Mesendoderm (in vitro differentiated cells): ENCODE measurements around the gene NSD2.

Experiments used
- DNase-seq: peaks from one replicate; pipeline ENCODE4 v3.0.0; 2013
- H2AK5ac ChIP-seq: 2 replicates; pipeline ENCODE4 v1.6.1; 2013; ENCODE audit warnings: low read length, inconsistent platforms
- H2BK120ac ChIP-seq: 2 replicates; pipeline ENCODE4 v1.6.1; 2013; ENCODE audit warnings: low read depth, mild to moderate bottlenecking, low read length, moderate library complexity, mixed read lengths
- H2BK15ac ChIP-seq: replicated peaks from 2 replicates; pipeline ENCODE4 v1.6.1; 2013; ENCODE audit warnings: low read depth, mild to moderate bottlenecking, moderate library complexity
- H2BK5ac ChIP-seq: 2 replicates; pipeline ENCODE4 v1.6.1; 2013; ENCODE audit warnings: low read length, inconsistent platforms
- H3K18ac ChIP-seq: 2 replicates; pipeline ENCODE4 v1.6.1; 2013; ENCODE audit warnings: mild to moderate bottlenecking, low read length, mixed read lengths
- H3K23ac ChIP-seq: one replicate; pipeline ENCODE4 v1.6.1; 2013; ENCODE audit warnings: low read length
- H3K27ac ChIP-seq: 2 replicates; pipeline ENCODE4 v1.5.1; 2013; ENCODE audit warnings: low read depth, mild to moderate bottlenecking, inconsistent platforms, low read length, moderate library complexity
- H3K27me3 ChIP-seq: 2 replicates; pipeline ENCODE4 v1.6.1; 2013; ENCODE audit warnings: low read length, control low read depth, mild to moderate bottlenecking, inconsistent platforms; ENCODE audit not compliant: insufficient read depth, poor library complexity
- H3K36me3 ChIP-seq: 2 replicates; pipeline ENCODE4 v1.6.1; 2013; ENCODE audit warnings: low read length, inconsistent platforms; ENCODE audit not compliant: control insufficient read depth, insufficient read depth
- H3K4ac ChIP-seq: one replicate; pipeline ENCODE4 v1.6.1; 2013; ENCODE audit warnings: low read depth, mild to moderate bottlenecking, low read length, moderate library complexity
- H3K4me1 ChIP-seq: 2 replicates; pipeline ENCODE4 v1.6.1; 2013; ENCODE audit warnings: low read depth, low read length, inconsistent platforms; ENCODE audit not compliant: control insufficient read depth
- H3K4me2 ChIP-seq: 2 replicates; pipeline ENCODE4 v1.6.1; 2013; ENCODE audit warnings: low read length
- H3K4me3 ChIP-seq: 2 replicates; pipeline ENCODE4 v1.5.1; 2013; ENCODE audit warnings: mild to moderate bottlenecking, low read length
- H3K56ac ChIP-seq: one replicate; pipeline ENCODE4 v1.6.1; 2013; ENCODE audit warnings: low read length
- H3K79me1 ChIP-seq: 2 replicates; pipeline ENCODE4 v1.6.1; 2013; ENCODE audit warnings: low read length, inconsistent platforms
- H3K79me2 ChIP-seq: 2 replicates; pipeline ENCODE4 v1.6.1; 2013; ENCODE audit warnings: mild to moderate bottlenecking, low read length; ENCODE audit not compliant: control insufficient read depth, insufficient read depth
- H3K9ac ChIP-seq: 2 replicates; pipeline ENCODE4 v1.6.1; 2013; ENCODE audit warnings: low read length, inconsistent platforms
- H4K5ac ChIP-seq: one replicate; pipeline ENCODE4 v1.6.1; 2013; ENCODE audit warnings: low read length
- H4K8ac ChIP-seq: one replicate; pipeline ENCODE4 v1.6.1; 2013; ENCODE audit warnings: low read depth, mild to moderate bottlenecking, control low read depth, low read length, moderate library complexity
- WGBS: extraction: QIAGEN DNeasy Blood & Tissue Kit; methylation state at CpG from one replicate; pipeline ENCODE4 v1.1.7; 2013; ENCODE audit warnings: low lambda C conversion rate, missing lambda C conversion rate; ENCODE audit not compliant: insufficient coverage; ENCODE audit errors: extremely low coverage; 5-methylcytosine and 5-hydroxymethylcytosine counted together

The NSD2 gene

DNA sequence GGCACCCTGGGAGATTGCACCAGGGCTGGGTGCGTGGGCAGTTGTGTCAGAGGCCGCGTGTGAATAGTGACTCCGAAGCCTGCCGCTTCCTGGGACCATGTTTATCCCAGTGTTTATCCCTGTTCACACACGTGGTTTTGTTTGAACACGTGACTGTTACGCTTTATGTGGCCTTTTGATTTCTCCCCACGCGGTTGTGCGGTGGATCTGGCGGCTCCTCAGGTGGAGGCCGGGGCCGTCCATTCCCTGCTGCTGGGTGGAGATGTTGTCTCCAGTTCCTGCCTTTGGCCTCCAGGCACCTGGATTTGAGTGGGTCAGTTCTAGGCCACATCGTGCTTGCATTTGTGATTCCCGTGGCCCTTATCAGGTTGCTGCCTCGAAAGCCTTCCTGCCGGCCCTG, 102.5 kb downstream of the NSD2 start:
- H3K23ac ChIP-seq: no peak overlapping the region
- H3K18ac ChIP-seq: no peak overlapping the region
- no peak overlapping the region for H2BK5ac ChIP-seq
- H3K9ac ChIP-seq: no peak overlapping the region
- no peak overlapping the region for H2BK15ac ChIP-seq
- no peak overlapping the region for H3K27ac ChIP-seq
- no peak overlapping the region for H3K4ac ChIP-seq
- H3K4me3 ChIP-seq: no peak overlapping the region
- DNase-seq: no peak
- no peak overlapping the region for H4K8ac ChIP-seq
- H3K4me1 ChIP-seq: no peaks in the 10 kb centered on the region
- H2AK5ac ChIP-seq: no peak overlapping the region
- H3K79me2 ChIP-seq: no peaks in the 10 kb centered on the region
- no peak overlapping the region for H3K56ac ChIP-seq
- no peak overlapping the region for H4K5ac ChIP-seq
- WGBS: no CpG with 5 or more reads among the region's 18 CpGs
- no peak overlapping the region for H2BK120ac ChIP-seq
- no peaks in the 10 kb centered on the region for H3K27me3 ChIP-seq
- peaks cover 4% of the 10 kb centered on the region for H3K79me1 ChIP-seq
- peaks cover 15% of the 10 kb centered on the region for H3K36me3 ChIP-seq
- no peak overlapping the region for H3K4me2 ChIP-seq

DNA sequence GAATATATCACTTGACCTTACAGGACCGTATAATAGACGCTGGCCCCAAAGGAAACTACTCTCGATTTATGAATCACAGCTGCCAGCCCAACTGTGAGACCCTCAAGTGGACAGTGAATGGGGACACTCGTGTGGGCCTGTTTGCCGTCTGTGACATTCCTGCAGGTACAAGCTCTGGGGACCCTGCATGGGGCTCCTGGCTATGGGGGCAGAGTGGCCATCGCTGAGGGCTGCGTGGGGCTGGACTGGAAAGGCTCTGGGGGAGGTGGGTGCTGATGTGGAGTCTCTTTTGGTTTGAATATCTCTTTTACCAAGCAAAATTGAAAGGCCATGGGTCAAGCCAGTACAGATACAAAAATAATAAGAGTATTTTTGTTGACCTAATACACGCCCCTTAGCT, 103.6 kb downstream of the NSD2 start:
- Histone ChIP-seq H3K4me3 (no peak overlapping the region), H3K79me1 (peaks cover 4% of the 10 kb centered on the region), H2BK5ac (no peak overlapping the region), H3K27me3 (no peaks in the 10 kb centered on the region), H3K23ac (no peak overlapping the region), H3K56ac (no peak overlapping the region), H4K5ac (no peak overlapping the region), H3K18ac (no peak overlapping the region), H3K36me3 (peaks cover 15% of the 10 kb centered on the region), H3K4ac (no peak overlapping the region), H3K79me2 (no peaks in the 10 kb centered on the region), H4K8ac (no peak overlapping the region), H2BK15ac (no peak overlapping the region), H3K4me2 (no peak overlapping the region), H3K9ac (no peak overlapping the region), H3K27ac (no peak overlapping the region), H2BK120ac (no peak overlapping the region), H2AK5ac (no peak overlapping the region), H3K4me1 (no peaks in the 10 kb centered on the region)
- no peak for DNase-seq
- no CpG with 5 or more reads among the region's 8 CpGs for WGBS

DNA sequence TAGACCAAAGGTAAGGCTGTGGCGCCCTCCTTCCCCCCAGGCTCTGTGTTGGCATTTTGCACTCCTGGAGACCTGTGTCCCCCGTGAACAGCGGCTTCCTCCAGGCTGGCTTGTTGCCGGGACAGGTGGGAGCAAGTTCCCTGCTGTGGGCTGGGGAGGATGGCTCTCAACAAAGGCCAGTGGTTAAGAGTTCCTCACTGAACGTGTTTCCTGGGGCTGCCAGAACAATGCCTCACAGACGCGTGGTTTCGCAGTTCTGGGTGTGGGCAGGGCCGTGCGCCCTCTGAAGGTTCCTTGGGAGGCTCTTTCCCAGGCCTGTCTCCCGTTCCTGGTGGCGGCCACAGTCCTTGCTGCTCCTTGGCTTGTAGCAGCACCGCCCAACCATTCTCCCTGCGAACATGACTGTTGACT, 104.2 kb downstream of the NSD2 start:
- Histone ChIP-seq H3K4me1 (no peaks in the 10 kb centered on the region), H2AK5ac (no peak overlapping the region), H3K9ac (no peak overlapping the region), H2BK5ac (no peak overlapping the region), H3K79me2 (no peaks in the 10 kb centered on the region), H2BK120ac (no peak overlapping the region), H2BK15ac (no peak overlapping the region), H3K79me1 (peaks cover 4% of the 10 kb centered on the region), H3K27ac (no peak overlapping the region), H4K5ac (no peak overlapping the region), H3K4me2 (no peak overlapping the region), H3K36me3 (peaks cover 15% of the 10 kb centered on the region), H4K8ac (no peak overlapping the region), H3K4me3 (no peak overlapping the region), H3K23ac (no peak overlapping the region), H3K18ac (no peak overlapping the region), H3K27me3 (no peaks in the 10 kb centered on the region), H3K56ac (no peak overlapping the region), H3K4ac (no peak overlapping the region)
- DNase-seq: no peak
- WGBS: no CpG with 5 or more reads among the region's 14 CpGs

DNA sequence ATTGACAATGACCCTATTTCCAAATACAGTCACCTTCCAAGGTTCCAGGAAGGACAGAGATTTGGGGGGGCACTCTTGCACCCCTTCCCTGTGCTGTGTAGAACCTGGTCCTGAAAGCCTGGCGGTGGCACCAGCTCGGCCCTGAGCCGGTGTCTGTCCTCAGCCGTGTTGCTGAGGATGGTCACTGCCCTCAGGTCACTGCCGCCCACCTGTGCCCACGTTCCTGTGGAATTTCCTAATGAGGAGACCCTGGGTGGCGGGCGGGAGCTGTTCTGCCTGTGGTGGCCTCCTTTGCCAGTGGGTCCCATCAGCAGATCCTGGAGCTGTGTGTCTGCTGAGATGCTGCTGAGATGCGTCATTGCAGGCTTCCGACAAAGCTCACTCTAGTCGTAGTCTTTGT, 104.7 kb downstream of the NSD2 start:
- Histone ChIP-seq H3K27ac (no peak overlapping the region), H4K5ac (no peak overlapping the region), H3K4me2 (no peak overlapping the region), H3K4me3 (no peak overlapping the region), H2BK5ac (no peak overlapping the region), H3K36me3 (peaks cover 15% of the 10 kb centered on the region), H3K79me2 (no peaks in the 10 kb centered on the region), H3K9ac (no peak overlapping the region), H2AK5ac (no peak overlapping the region), H3K4ac (no peak overlapping the region), H3K79me1 (peaks cover 4% of the 10 kb centered on the region), H3K23ac (no peak overlapping the region), H3K56ac (no peak overlapping the region), H3K27me3 (no peaks in the 10 kb centered on the region), H2BK15ac (no peak overlapping the region), H4K8ac (no peak overlapping the region), H3K4me1 (no peaks in the 10 kb centered on the region), H3K18ac (no peak overlapping the region), H2BK120ac (no peak overlapping the region)
- WGBS: no CpG with 5 or more reads among the region's 11 CpGs
- DNase-seq: no peak

DNA sequence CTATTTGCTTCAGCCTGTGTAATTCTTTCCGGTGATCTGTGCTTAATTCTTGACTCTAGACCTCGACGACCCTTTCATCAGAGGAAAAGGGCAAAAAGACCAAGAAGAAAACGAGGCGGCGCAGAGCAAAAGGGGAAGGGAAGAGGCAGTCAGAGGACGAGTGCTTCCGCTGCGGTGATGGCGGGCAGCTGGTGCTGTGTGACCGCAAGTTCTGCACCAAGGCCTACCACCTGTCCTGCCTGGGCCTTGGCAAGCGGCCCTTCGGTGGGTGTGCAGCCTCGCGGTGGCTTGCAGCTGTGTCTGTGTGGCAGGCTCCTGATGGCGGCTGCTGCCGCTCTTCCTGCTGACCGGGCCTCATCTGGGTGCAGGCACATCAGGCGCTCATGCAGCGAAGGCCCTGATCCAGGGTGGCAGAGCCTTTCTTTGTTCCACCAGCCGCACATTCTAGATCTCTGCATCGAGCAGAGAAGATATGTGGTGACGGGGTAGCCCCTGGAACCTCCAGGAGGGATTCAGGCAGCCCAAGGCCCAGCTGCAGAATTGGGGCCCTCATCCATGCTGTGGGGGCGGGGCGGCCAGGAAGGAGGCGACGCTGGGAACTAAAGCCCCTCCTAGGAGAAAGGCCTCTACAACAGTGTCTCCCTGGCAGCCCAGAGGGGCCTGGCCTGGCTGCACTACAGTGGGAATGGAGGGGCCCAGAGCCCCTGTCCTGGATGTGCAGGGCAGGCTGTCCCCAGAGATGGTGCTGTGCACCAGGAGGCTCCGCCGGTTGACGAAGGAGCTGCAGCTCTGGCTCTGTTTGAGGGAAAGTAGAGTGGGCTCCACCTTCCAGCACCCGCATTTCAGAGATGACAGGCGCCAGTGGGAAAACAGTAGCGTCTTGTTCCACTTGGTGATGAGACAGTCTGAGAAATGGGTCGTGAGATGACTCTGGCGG, 105.5 kb downstream of the NSD2 start:
- Histone ChIP-seq H2BK120ac (no peak overlapping the region), H3K27ac (no peak overlapping the region), H3K56ac (no peak overlapping the region), H3K27me3 (no peaks in the 10 kb centered on the region), H3K4me3 (no peak overlapping the region), H3K18ac (no peak overlapping the region), H3K4me1 (no peaks in the 10 kb centered on the region), H4K8ac (no peak overlapping the region), H3K36me3 (peaks cover 17% of the 10 kb centered on the region), H2BK15ac (no peak overlapping the region), H3K4ac (no peak overlapping the region), H3K4me2 (no peak overlapping the region), H3K9ac (no peak overlapping the region), H4K5ac (no peak overlapping the region), H3K23ac (no peak overlapping the region), H3K79me1 (peaks cover 4% of the 10 kb centered on the region), H2AK5ac (no peak overlapping the region), H3K79me2 (no peaks in the 10 kb centered on the region), H2BK5ac (no peak overlapping the region)
- no peak for DNase-seq
- no CpG with 5 or more reads among the region's 35 CpGs for WGBS

DNA sequence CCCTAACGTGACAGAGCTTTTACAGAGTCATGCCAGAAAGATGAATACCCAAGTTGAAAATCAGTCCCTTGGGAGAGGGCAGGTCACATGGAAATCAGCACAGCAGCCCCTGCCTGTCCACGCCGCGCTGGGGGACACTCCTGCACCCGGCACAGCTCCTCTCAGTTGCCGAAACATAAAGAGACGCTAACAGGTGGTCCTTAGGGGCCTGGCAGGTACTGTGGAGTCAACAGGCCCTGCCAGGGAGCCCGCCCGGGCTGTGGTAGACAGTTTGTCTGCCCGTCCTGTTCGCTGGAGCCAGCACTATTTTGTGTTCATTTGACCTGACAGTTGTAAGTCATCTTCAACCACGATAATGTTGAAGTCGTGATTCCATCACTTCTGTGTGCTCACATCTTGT, 107.0 kb downstream of the NSD2 start:
- H3K27ac ChIP-seq: no peak overlapping the region
- H3K4me2 ChIP-seq: no peak overlapping the region
- no peak overlapping the region for H3K4me3 ChIP-seq
- H3K9ac ChIP-seq: no peak overlapping the region
- H2BK15ac ChIP-seq: no peak overlapping the region
- H3K79me1 ChIP-seq: peaks cover under 1% of the 10 kb centered on the region
- H3K4me1 ChIP-seq: no peaks in the 10 kb centered on the region
- H3K27me3 ChIP-seq: no peaks in the 10 kb centered on the region
- H3K4ac ChIP-seq: no peak overlapping the region
- no peak overlapping the region for H3K23ac ChIP-seq
- no CpG with 5 or more reads among the region's 13 CpGs for WGBS
- no peak for DNase-seq
- H3K36me3 ChIP-seq: peaks cover 15% of the 10 kb centered on the region
- H3K18ac ChIP-seq: no peak overlapping the region
- no peak overlapping the region for H2AK5ac ChIP-seq
- no peaks in the 10 kb centered on the region for H3K79me2 ChIP-seq
- H2BK120ac ChIP-seq: no peak overlapping the region
- H2BK5ac ChIP-seq: no peak overlapping the region
- H3K56ac ChIP-seq: no peak overlapping the region
- H4K5ac ChIP-seq: no peak overlapping the region
- H4K8ac ChIP-seq: no peak overlapping the region
